ENCODE results near the gene CST6.

Gene CST6

GRCh38 chr11:66032957-66033735, 21.3 kb downstream of the CST6 start:
- H3K36me3 ChIP-seq (ENCODE audit: control insufficient read depth, insufficient read depth, low read length): no peaks in the 10 kb centered on the region
- no peaks in the 10 kb centered on the region for H3K27me3 ChIP-seq (replicated peaks; ENCODE audit: control insufficient read depth, insufficient read depth, low read length, poor library complexity, severe bottlenecking)
- H3K9me3 ChIP-seq (ENCODE audit: control insufficient read depth, low read length): no peaks in the 10 kb centered on the region
- no peaks in the 10 kb centered on the region for H3K4me1 ChIP-seq (ENCODE audit: control insufficient read depth, insufficient read depth, low read length, poor library complexity, severe bottlenecking)
- no peak overlapping the region for H3K27ac ChIP-seq (ENCODE audit: insufficient read depth, low read length, poor library complexity, severe bottlenecking)
- no peak for DNase-seq
- no peak overlapping the region for H3K4me3 ChIP-seq (ENCODE audit: insufficient read depth, low read depth, low read length, poor library complexity, severe bottlenecking)

DNA sequence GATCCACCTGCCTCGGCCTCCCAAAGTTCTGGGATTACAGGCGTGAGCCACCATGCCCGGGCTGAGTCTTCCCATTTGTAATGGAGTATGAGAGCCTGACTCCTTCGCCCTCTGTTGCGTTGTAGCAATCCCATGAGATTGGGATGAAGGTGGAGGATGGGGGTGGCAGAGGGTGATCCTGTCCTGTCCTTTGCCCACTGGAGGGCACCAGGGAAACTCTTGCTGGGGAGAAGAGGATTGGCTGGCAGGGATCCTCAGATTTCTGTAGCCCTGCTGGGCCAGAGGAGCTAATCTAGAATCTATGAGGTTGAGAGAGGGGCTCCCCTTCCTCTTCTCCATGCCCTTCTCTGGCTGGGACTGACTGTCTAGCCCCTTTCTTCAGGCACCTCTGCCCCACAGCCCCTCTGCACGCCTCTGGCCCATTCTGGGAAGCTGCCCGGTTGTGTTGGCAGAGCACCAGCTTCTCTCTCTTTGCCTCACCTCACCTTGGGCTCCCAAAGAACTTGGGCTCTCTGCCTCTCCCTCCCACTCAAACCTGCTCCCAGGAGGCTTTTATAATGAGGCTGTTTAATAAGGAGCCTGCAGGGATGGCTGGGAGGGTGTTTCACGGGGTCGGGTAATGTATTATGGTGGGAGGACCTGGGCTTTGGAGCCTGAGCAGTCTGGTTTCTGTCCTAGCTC, 24.0 kb downstream of the CST6 start:
- Histone ChIP-seq H3K4me3 (ENCODE audit: insufficient read depth, low read depth, low read length, poor library complexity, severe bottlenecking) (no peak overlapping the region), H3K27me3 (replicated peaks; ENCODE audit: control insufficient read depth, insufficient read depth, low read length, poor library complexity, severe bottlenecking) (no peaks in the 10 kb centered on the region), H3K4me1 (ENCODE audit: control insufficient read depth, insufficient read depth, low read length, poor library complexity, severe bottlenecking) (no peaks in the 10 kb centered on the region), H3K27ac (ENCODE audit: insufficient read depth, low read length, poor library complexity, severe bottlenecking) (no peak overlapping the region), H3K36me3 (ENCODE audit: control insufficient read depth, insufficient read depth, low read length) (no peaks in the 10 kb centered on the region), H3K9me3 (ENCODE audit: control insufficient read depth, low read length) (no peaks in the 10 kb centered on the region)
- DNase-seq: no peak

- no peak overlapping the region for H3K27ac ChIP-seq (ENCODE audit: insufficient read depth, low read length, poor library complexity, severe bottlenecking)
- no peaks in the 10 kb centered on the region for H3K9me3 ChIP-seq (ENCODE audit: control insufficient read depth, low read length)
- no peak for DNase-seq
- H3K4me1 ChIP-seq (ENCODE audit: control insufficient read depth, insufficient read depth, low read length, poor library complexity, severe bottlenecking): no peaks in the 10 kb centered on the region
- H3K4me3 ChIP-seq (ENCODE audit: insufficient read depth, low read depth, low read length, poor library complexity, severe bottlenecking): no peak overlapping the region
- H3K27me3 ChIP-seq (replicated peaks; ENCODE audit: control insufficient read depth, insufficient read depth, low read length, poor library complexity, severe bottlenecking): no peaks in the 10 kb centered on the region
- H3K36me3 ChIP-seq (ENCODE audit: control insufficient read depth, insufficient read depth, low read length): no peaks in the 10 kb centered on the region
Observed at GRCh38 chr11:66036334-66036710, 24.5 kb downstream of the CST6 start.

GRCh38 chr11:66037327-66037726, 25.5 kb downstream of the CST6 start:
- Histone ChIP-seq H3K36me3 (ENCODE audit: control insufficient read depth, insufficient read depth, low read length) (no peaks in the 10 kb centered on the region), H3K27me3 (replicated peaks; ENCODE audit: control insufficient read depth, insufficient read depth, low read length, poor library complexity, severe bottlenecking) (no peaks in the 10 kb centered on the region), H3K27ac (ENCODE audit: insufficient read depth, low read length, poor library complexity, severe bottlenecking) (no peak overlapping the region), H3K9me3 (ENCODE audit: control insufficient read depth, low read length) (no peaks in the 10 kb centered on the region), H3K4me1 (ENCODE audit: control insufficient read depth, insufficient read depth, low read length, poor library complexity, severe bottlenecking) (no peaks in the 10 kb centered on the region), H3K4me3 (ENCODE audit: insufficient read depth, low read depth, low read length, poor library complexity, severe bottlenecking) (no peak overlapping the region)
- no peak for DNase-seq

GRCh38 chr11:66039765-66040164, 28.0 kb downstream of the CST6 start:
- Histone ChIP-seq H3K27ac (ENCODE audit: insufficient read depth, low read length, poor library complexity, severe bottlenecking) (no peak overlapping the region), H3K4me1 (ENCODE audit: control insufficient read depth, insufficient read depth, low read length, poor library complexity, severe bottlenecking) (no peaks in the 10 kb centered on the region), H3K36me3 (ENCODE audit: control insufficient read depth, insufficient read depth, low read length) (no peaks in the 10 kb centered on the region), H3K27me3 (replicated peaks; ENCODE audit: control insufficient read depth, insufficient read depth, low read length, poor library complexity, severe bottlenecking) (no peaks in the 10 kb centered on the region), H3K9me3 (ENCODE audit: control insufficient read depth, low read length) (no peaks in the 10 kb centered on the region), H3K4me3 (ENCODE audit: insufficient read depth, low read depth, low read length, poor library complexity, severe bottlenecking) (no peak overlapping the region)
- no peak for DNase-seq

DNA sequence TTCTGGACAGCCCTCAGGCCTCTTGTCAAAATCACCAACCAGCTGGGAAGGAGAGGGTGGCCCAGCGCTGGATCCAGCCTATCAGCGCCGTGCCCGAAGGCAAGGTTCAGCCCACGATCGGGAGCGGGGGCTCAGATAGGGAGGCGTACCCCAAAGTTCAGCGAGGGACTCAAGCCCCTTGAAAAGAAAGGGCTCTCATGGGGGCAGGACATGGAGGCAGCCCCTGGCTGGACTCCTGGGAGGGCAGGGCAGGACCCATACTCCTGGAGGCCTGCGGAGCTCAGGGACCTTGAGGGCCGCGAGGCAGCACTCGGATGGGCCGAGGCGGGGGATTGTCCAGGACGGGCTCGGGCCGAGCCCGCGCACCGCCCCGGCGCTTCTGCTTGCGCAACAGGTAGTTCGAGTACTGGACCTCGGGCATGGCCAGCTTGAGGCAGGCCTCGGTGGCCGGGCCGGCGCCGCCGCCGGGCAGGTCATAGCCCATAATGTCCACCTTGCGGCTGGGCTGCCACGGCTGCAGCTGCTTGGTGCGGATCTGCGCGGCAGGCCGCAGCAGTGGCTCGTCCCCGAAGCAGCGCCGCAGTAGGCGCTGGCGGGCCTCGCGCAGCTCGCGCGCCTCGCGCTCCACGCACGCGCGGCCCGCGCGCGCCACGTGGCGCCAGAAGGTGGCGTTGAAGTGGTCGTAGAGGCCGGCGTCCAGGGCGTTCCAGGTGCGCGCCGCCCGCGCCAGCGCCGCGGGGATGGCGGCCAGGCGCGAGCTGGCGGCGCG, 30.6 kb downstream of the CST6 start:
- no peaks in the 10 kb centered on the region for H3K9me3 ChIP-seq (ENCODE audit: control insufficient read depth, low read length)
- no peak for DNase-seq
- no peak overlapping the region for H3K27ac ChIP-seq (ENCODE audit: insufficient read depth, low read length, poor library complexity, severe bottlenecking)
- no peaks in the 10 kb centered on the region for H3K36me3 ChIP-seq (ENCODE audit: control insufficient read depth, insufficient read depth, low read length)
- no peaks in the 10 kb centered on the region for H3K27me3 ChIP-seq (replicated peaks; ENCODE audit: control insufficient read depth, insufficient read depth, low read length, poor library complexity, severe bottlenecking)
- no peak overlapping the region for H3K4me3 ChIP-seq (ENCODE audit: insufficient read depth, low read depth, low read length, poor library complexity, severe bottlenecking)
- H3K4me1 ChIP-seq (ENCODE audit: control insufficient read depth, insufficient read depth, low read length, poor library complexity, severe bottlenecking): peaks cover 6% of the 10 kb centered on the region

DNA sequence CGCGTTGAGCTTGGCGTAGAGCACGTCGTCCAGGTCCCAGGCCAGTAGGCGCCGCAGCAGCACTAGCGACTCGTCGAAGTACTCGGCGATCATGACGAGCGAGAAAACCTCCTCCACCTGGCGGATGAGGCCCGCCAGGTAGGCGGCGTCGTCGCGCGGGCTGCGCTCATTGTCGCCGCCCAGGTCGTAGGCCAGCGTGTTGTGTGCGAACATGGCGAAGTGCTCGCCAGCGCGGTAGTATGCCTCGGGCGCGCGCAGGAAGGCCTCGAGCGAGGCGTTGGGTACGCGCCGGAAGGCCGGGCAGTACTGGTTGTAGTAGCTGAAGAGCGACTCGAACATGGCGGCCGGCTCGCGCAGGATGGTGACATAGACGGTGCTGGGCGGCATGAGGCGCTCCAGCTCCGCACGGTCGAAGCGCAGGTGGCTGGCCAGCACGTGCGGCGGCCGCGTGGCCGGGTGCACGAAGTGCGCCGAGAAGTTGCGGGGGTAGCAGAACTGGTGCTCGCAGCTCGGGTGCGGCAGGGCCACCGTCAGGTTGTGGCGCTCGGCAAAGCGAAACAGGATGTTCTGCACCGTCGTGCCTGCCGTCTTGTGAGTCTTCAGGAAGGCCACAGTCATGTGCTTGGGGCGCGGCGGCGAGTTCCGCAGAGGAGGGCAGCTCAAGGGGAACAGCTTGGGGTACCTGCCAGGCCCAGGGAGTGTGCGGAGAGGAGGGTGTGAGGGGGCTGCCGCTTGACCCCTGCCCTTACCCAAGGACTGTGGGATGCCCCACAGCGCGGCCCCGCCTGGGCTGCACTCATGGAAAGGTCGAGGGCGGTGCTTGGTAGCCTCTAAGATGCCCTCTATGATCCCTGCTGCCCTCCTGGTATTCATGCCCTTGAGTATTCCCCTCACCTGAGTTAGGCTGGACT, 31.4 kb downstream of the CST6 start:
- no peak for DNase-seq
- peaks cover 2% of the 10 kb centered on the region for H3K27me3 ChIP-seq (replicated peaks; ENCODE audit: control insufficient read depth, insufficient read depth, low read length, poor library complexity, severe bottlenecking)
- H3K9me3 ChIP-seq (ENCODE audit: control insufficient read depth, low read length): no peaks in the 10 kb centered on the region
- peaks cover 6% of the 10 kb centered on the region for H3K4me1 ChIP-seq (ENCODE audit: control insufficient read depth, insufficient read depth, low read length, poor library complexity, severe bottlenecking)
- no peak overlapping the region for H3K4me3 ChIP-seq (ENCODE audit: insufficient read depth, low read depth, low read length, poor library complexity, severe bottlenecking)
- H3K27ac ChIP-seq (ENCODE audit: insufficient read depth, low read length, poor library complexity, severe bottlenecking): no peak overlapping the region
- H3K36me3 ChIP-seq (ENCODE audit: control insufficient read depth, insufficient read depth, low read length): no peaks in the 10 kb centered on the region

DNA sequence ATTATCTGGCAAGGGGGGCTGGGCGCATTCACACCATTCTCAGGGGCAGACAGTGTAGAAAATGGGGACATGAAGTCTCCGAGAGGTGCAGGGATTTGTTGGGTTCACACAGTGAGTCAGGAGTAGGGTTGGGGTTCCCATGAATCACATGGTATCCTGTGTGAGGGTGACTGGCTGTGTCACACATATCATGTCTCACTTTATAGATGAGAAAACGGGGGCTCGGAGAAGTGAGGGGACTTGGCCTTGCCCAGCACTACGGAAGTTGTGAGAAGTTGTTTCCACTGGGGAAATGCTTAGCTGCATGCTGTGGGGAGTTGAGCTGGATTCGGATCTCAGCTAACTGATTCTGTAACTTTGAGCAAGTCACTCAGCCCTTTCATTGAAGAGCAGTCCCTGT, 32.9 kb downstream of the CST6 start:
- no peaks in the 10 kb centered on the region for H3K36me3 ChIP-seq (ENCODE audit: control insufficient read depth, insufficient read depth, low read length)
- H3K27ac ChIP-seq (ENCODE audit: insufficient read depth, low read length, poor library complexity, severe bottlenecking): no peak overlapping the region
- DNase-seq: peak in 1 of 3 donors; percentile 23
- peaks cover 10% of the 10 kb centered on the region for H3K4me1 ChIP-seq (ENCODE audit: control insufficient read depth, insufficient read depth, low read length, poor library complexity, severe bottlenecking)
- peaks cover 2% of the 10 kb centered on the region for H3K27me3 ChIP-seq (replicated peaks; ENCODE audit: control insufficient read depth, insufficient read depth, low read length, poor library complexity, severe bottlenecking)
- H3K9me3 ChIP-seq (ENCODE audit: control insufficient read depth, low read length): no peaks in the 10 kb centered on the region
- H3K4me3 ChIP-seq (ENCODE audit: insufficient read depth, low read depth, low read length, poor library complexity, severe bottlenecking): no peak overlapping the region

DNA sequence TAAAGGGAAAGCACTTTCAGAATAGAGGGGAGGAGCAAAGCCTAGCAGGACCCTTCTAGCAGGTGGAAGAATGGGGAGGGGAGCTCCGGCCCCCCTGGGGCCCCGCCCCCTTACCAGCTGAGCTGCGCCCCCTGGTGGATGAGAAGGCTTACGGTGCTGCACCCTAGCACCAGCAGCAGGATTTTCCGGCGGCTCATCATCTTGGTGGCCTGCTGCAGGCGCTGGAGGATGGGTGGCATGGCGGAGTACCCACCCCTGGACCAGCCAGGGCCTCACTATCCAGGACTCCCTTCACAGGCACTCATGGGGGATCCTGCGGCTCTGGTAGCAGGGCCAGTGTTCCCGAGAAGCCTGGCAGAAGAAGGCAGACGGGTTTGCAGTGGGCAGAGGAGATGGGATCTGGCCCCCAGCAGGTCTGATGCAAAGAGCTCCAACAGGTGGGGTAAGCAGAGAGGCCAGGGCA, 33.4 kb downstream of the CST6 start:
- Histone ChIP-seq H3K27ac (ENCODE audit: insufficient read depth, low read length, poor library complexity, severe bottlenecking) (no peak overlapping the region), H3K27me3 (replicated peaks; ENCODE audit: control insufficient read depth, insufficient read depth, low read length, poor library complexity, severe bottlenecking) (peaks cover 2% of the 10 kb centered on the region), H3K4me3 (ENCODE audit: insufficient read depth, low read depth, low read length, poor library complexity, severe bottlenecking) (no peak overlapping the region), H3K36me3 (ENCODE audit: control insufficient read depth, insufficient read depth, low read length) (no peaks in the 10 kb centered on the region), H3K9me3 (ENCODE audit: control insufficient read depth, low read length) (no peaks in the 10 kb centered on the region), H3K4me1 (ENCODE audit: control insufficient read depth, insufficient read depth, low read length, poor library complexity, severe bottlenecking) (peaks cover 10% of the 10 kb centered on the region)
- DNase-seq: peak; percentile 69 to 80 (median 73)

Data from effector memory CD4-positive, alpha-beta T cell (primary cell).